ENCODE measurements around the gene ZNF575.
A peak's percentile ranks its signal among the peaks of the same experiment; 100 is the strongest.

Gene ZNF575

GRCh38 chr19:43502419-43502976 is 30.5 kb upstream of the ZNF575 start:
- H3K4me1 ChIP-seq (ENCODE audit: insufficient read depth, low read length, poor library complexity, severe bottlenecking) = peaks cover 15% of the 10 kb centered on the region
- H3F3A ChIP-seq (ENCODE audit: low read depth) = no peaks in the 10 kb centered on the region
- no peaks in the 10 kb centered on the region for H3K9me2 ChIP-seq (replicated peaks; ENCODE audit: low read depth, low read length)
- peak overlapping the region; percentile 82 for H3K4me2 ChIP-seq (ENCODE audit: low read depth, low read length, poor library complexity, severe bottlenecking)
- H3K36me3 ChIP-seq (ENCODE audit: insufficient read depth, low read length) = no peaks in the 10 kb centered on the region
- H4K20me1 ChIP-seq (ENCODE audit: insufficient read depth, low read length, poor library complexity, severe bottlenecking) = no peaks in the 10 kb centered on the region
- H3K9ac ChIP-seq (ENCODE audit: low read depth, low read length, poor library complexity, severe bottlenecking) = no peak overlapping the region
- no peak overlapping the region for H2AFZ ChIP-seq (ENCODE audit: low read length)
- no peaks in the 10 kb centered on the region for H3K9me3 ChIP-seq (ENCODE audit: insufficient read depth, low read depth, low read length)
- H3K27me3 ChIP-seq (ENCODE audit: insufficient read depth, low read length, poor library complexity, severe bottlenecking) = no peaks in the 10 kb centered on the region
- no peak for TF ChIP-seq EZH2phosphoT487 (IDR thresholded peaks at IDR 0.05; ENCODE audit: borderline replicate concordance)
- no peak for TF ChIP-seq CTCF (conservative IDR thresholded peaks at IDR 0.05; ENCODE audit: low read length)
- no peak overlapping the region for H3K4me3 ChIP-seq (ENCODE audit: low read length, poor library complexity, severe bottlenecking)
- H3K79me2 ChIP-seq (ENCODE audit: insufficient read depth, low read length) = no peaks in the 10 kb centered on the region

GRCh38 chr19:43503501-43504425 is 29.2 kb upstream of the ZNF575 start:
- H3K9me3 ChIP-seq (ENCODE audit: insufficient read depth, low read depth, low read length) = no peaks in the 10 kb centered on the region
- H3F3A ChIP-seq (ENCODE audit: low read depth) = no peaks in the 10 kb centered on the region
- TF ChIP-seq CTCF (conservative IDR thresholded peaks at IDR 0.05; ENCODE audit: low read length) (peak; percentile 50), EZH2phosphoT487 (IDR thresholded peaks at IDR 0.05; ENCODE audit: borderline replicate concordance) (no peak)
- H2AFZ ChIP-seq (ENCODE audit: low read length) = peak overlapping the region; percentile 94
- H3K79me2 ChIP-seq (ENCODE audit: insufficient read depth, low read length) = no peaks in the 10 kb centered on the region
- H3K4me2 ChIP-seq (ENCODE audit: low read depth, low read length, poor library complexity, severe bottlenecking) = peak overlapping the region; percentile 82
- no peaks in the 10 kb centered on the region for H3K27me3 ChIP-seq (ENCODE audit: insufficient read depth, low read length, poor library complexity, severe bottlenecking)
- peaks cover 15% of the 10 kb centered on the region for H3K4me1 ChIP-seq (ENCODE audit: insufficient read depth, low read length, poor library complexity, severe bottlenecking)
- H3K9me2 ChIP-seq (replicated peaks; ENCODE audit: low read depth, low read length) = no peaks in the 10 kb centered on the region
- H3K4me3 ChIP-seq (ENCODE audit: low read length, poor library complexity, severe bottlenecking) = peak overlapping the region; percentile 84
- H3K9ac ChIP-seq (ENCODE audit: low read depth, low read length, poor library complexity, severe bottlenecking) = peak overlapping the region; percentile 82
- H3K36me3 ChIP-seq (ENCODE audit: insufficient read depth, low read length) = peaks cover 10% of the 10 kb centered on the region; the same call in 1 of the 2 replicates
- H4K20me1 ChIP-seq (ENCODE audit: insufficient read depth, low read length, poor library complexity, severe bottlenecking) = no peaks in the 10 kb centered on the region

DNA sequence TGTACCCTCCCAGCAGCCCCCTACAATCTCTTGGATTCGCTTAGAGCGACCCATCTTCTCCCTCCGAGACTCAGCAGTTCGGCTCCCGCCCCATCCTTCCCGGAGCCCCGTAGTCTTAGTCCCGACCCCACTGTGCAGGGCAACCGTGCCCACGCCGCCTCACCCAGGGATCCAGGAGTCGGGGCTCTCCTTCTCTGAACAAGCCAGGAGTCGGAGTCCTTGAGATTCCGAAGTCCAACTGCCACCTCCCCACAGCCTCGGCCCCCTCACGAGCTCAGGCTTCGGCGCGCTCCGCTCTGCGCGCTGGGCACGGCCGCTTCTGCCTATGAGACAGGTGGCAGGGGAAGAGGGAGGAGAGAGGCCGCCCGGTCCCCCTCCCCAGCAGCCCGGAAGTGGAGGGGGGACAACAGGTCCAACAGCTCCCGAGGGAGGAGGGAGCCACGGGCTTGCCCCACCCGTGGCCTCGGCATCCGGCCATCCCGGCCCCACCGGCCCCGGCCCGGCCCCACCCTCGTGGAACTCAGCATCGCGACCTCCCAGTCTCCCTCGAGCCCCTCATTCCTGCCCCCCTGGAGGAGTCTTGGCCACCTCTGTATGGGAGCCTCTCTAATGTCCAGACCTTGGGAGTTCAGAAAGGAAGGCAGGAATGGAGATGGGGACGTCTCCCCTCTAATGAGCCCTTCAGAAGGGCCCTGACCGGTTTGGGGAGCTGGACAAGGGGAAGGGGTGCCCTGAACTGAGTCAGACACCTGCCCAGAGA is 28.4 kb upstream of the ZNF575 start, which contains the start of gene PHLDB3:
PHLDB3 (minus strand) TSS at position 321 of the 760 bp plus-strand sequence. CDS start 628 bp downstream, outside the sequence.
- Histone ChIP-seq H2AFZ (ENCODE audit: low read length) (peak within 1 kb of the TSS; percentile 94), H3K4me3 (ENCODE audit: low read length, poor library complexity, severe bottlenecking) (peak within 1 kb of the TSS; percentile 84)

More for the DNA sequence above, 28.4 kb upstream of the ZNF575 start, which contains the start of gene PHLDB3:
- Histone ChIP-seq H3K4me2 (ENCODE audit: low read depth, low read length, poor library complexity, severe bottlenecking) (peak within 1 kb of the TSS; percentile 82), H3F3A (ENCODE audit: low read depth) (no peaks in the 10 kb centered on the region), H3K27me3 (ENCODE audit: insufficient read depth, low read length, poor library complexity, severe bottlenecking) (no peaks in the 10 kb centered on the region), H3K9ac (ENCODE audit: low read depth, low read length, poor library complexity, severe bottlenecking) (peak within 1 kb of the TSS; percentile 82), H3K4me1 (ENCODE audit: insufficient read depth, low read length, poor library complexity, severe bottlenecking) (peaks cover 15% of the 10 kb centered on the region), H3K9me3 (ENCODE audit: insufficient read depth, low read depth, low read length) (no peaks in the 10 kb centered on the region), H3K36me3 (ENCODE audit: insufficient read depth, low read length) (peaks cover 12% of the 10 kb centered on the region; the same call in 1 of the 2 replicates), H3K79me2 (ENCODE audit: insufficient read depth, low read length) (no peaks in the 10 kb centered on the region), H3K9me2 (replicated peaks; ENCODE audit: low read depth, low read length) (no peaks in the 10 kb centered on the region), H4K20me1 (ENCODE audit: insufficient read depth, low read length, poor library complexity, severe bottlenecking) (no peaks in the 10 kb centered on the region)
- TF ChIP-seq CTCF (conservative IDR thresholded peaks at IDR 0.05; ENCODE audit: low read length) (no peak), EZH2phosphoT487 (IDR thresholded peaks at IDR 0.05; ENCODE audit: borderline replicate concordance) (no peak)
